Measurements from ENCODE around the gene HTR7.
"Not testable (repeated sequence)": the region's sequence is repeated elsewhere in the genome, so short reads cannot be mapped to it uniquely, and the experiment has no call there.

The HTR7 gene

GRCh38 chr10:90857635-90858460, at the start of gene HTR7:
HTR7 (minus strand) TSS chr10:90858039; CDS start chr10:90857671, 368 bp downstream.
- peak within 1 kb of the TSS in 15 of 21 experiments; percentile 0 to 74 (median 58) for H3K27ac ChIP-seq

DNA sequence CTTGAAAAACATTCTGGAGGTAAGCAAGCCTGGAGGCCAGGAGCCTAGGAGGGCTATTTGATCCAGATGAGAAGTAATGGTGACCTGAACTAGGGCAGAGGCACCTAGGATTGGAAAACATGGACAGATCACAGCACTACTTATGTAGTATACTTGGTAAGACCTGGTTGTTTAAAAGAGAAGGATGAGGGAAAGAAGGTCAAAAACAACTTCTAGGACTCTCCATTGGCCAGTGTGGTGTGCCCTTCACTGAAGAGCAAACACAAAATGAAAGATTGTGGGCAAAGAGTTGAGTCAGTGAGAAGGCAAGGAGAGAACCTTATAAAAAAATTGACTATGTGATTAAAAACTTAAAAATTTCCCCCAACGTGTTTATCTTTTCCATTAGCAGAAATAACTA, 48.8 kb upstream of the HTR7 start:
- no peak overlapping the region for H3K4me3 ChIP-seq
- no peak overlapping the region for H3K27ac ChIP-seq

More at GRCh38 chr10:90857635-90858460, at the start of gene HTR7:
- peak within 1 kb of the TSS; percentile 47 to 64 (median 57) for H3K4me3 ChIP-seq

DNA sequence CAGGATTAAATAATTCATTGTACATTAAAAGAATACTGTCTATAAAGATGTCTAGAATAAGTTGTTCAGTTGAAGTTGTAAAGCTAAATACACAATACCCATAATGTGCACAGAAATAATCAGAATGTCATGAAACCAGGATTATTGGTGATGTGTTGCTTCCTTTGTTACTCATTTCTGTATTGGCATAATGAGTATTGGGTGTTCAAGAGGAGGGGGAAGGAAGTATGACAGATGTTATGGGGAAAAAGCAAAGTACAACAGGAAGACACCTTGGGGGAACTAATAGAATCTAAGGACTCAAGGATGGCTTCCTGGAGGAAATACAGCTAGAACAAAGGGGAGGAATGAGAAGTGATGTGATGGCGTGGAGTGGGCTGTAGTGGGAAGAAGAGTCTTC, 48.1 kb upstream of the HTR7 start:
- no peak overlapping the region for H3K4me3 ChIP-seq
- no peak overlapping the region for H3K27ac ChIP-seq

DNA sequence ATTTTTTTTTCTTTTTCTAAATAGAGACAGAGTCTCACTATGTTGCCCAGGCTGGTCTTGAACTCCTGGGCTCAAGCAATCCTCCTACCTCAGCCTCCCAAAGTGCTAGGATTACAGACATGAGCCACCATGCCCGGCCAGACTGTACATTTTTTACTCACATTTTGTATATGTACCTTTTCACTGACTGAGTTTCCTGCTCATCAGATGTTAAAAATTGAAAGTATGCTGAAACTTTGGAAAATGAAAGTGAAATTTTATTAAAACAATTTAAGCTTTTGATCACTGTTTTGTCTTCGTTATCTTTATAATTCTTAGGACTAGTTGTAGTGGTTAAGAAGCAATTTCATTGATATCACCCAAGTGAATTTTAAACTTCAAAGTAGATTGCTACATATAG, 39.1 kb upstream of the HTR7 start:
- not testable (repeated sequence) for H3K27ac ChIP-seq, H3K4me3 ChIP-seq

DNA sequence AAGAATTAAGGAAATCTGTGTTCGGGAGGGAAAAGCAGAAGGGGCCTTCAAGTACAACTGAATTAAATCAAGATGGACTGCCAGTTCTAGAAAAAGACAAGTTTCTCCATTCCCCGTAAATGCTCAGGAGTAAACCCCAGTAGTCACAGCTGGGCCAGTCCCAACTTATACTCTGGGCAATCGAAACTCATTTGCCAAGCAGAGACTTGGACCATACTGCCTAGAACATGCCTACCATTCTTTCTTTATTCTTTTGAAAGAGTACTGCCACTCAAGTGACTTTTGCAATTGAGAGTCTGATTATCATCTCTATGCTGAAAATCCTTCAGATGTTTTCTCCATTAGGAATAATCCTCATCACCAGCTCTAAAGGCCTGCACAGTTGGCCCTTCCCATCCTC, 35.4 kb upstream of the HTR7 start:
- Histone ChIP-seq H3K27ac (no peak overlapping the region), H3K4me3 (no peak overlapping the region)

DNA sequence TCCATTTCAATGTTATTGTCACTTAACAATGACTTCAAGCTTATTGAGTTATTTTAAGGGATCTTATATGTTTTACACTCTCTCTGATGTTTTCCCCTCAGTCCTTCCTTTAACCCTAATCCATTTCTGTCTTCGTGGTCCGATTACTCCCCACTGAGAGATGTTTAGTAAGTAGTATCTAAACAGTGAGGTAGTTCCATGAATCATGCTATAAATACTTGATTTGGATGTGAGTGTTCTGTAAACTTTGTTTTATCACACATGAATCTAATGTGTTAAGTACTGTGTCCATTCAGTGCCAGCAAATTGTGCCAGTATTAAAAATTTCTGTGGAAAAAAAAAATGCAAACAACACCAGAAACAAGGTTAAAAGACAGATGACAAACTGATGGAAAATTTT, 32.5 kb upstream of the HTR7 start:
- Histone ChIP-seq H3K4me3 (no peak overlapping the region), H3K27ac (no peak overlapping the region)

DNA sequence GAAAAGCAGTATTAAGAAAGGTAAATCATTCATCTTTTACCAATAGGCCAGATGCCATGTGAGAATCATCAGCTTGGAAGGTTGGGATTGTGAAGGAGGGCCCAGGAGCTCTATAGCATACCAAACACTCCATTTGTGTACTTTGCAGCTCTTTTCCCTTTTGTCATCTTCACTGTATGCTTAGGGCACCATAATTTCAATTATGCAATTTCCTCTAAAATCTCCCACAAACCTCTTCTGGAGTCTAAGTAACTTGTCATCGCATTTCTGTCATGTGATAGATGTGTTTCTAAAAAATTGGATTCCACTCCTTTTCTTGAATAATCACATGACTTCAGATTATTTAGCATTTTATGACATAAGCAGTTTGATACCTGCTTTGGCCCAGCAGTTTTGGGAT, 31.8 kb upstream of the HTR7 start:
- no peak overlapping the region for H3K4me3 ChIP-seq
- H3K27ac ChIP-seq: no peak overlapping the region

DNA sequence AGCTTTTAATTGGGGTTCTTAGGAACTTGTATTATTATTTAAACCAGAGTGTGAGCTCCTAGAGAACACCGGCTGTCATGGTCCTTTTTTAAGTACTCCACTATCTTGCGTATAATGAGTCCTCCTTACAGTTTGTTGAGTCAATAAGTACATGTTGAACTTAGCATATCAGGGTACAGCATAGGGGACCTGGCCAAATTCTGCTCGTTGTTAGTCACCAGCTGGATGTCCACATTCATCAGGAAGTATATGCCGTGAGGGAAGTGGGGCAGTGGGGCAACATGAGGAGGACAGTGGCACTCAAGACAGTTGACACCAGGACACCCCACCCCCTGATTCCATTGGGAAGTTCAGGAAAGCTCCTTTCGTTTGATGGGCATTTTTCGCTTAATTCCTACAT, 30.5 kb upstream of the HTR7 start:
- Histone ChIP-seq H3K4me3 (no peak overlapping the region), H3K27ac (no peak overlapping the region)

- Histone ChIP-seq H3K27ac (no peak overlapping the region), H3K4me3 (no peak overlapping the region)
These were observed 29.7 kb upstream of the HTR7 start for GRCh38 chr10:90887555-90887954.

- Histone ChIP-seq H3K4me3 (no peak overlapping the region), H3K27ac (no peak overlapping the region)
These were observed 27.3 kb upstream of the HTR7 start for GRCh38 chr10:90885176-90885575.

- no peak overlapping the region for H3K4me3 ChIP-seq
- no peak overlapping the region for H3K27ac ChIP-seq
These were observed 26.6 kb upstream of the HTR7 start for GRCh38 chr10:90884431-90884830.

GRCh38 chr10:90880059-90880719, 22.4 kb upstream of the HTR7 start:
- not testable (repeated sequence) for H3K27ac ChIP-seq, H3K4me3 ChIP-seq

GRCh38 chr10:90879062-90879461, 21.2 kb upstream of the HTR7 start:
- no peak overlapping the region for H3K4me3 ChIP-seq
- no peak overlapping the region for H3K27ac ChIP-seq

DNA sequence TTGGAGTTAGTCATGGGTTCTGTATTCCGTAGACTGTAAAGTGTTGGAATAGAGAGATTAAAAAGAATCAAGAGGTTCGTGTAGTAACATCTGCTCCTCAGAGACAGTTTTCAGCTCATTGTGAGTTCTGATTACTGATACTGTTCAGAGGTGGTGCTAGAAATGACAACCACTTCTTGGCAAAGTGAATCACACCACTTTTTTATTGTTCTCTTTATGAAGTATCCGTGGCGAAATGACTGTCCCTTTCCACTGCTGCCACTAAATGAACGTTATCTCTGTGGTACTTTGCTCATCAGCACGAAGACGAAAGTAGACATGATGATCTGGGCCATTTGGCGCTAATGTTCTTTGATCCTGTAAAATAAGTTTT, 14.8 kb upstream of the HTR7 start:
- peak overlapping the region; percentile 68 to 88 (median 76) for H3K4me3 ChIP-seq
- H3K27ac ChIP-seq: peak overlapping the region in 10 of 21 experiments; percentile 28 to 86 (median 76)

GRCh38 chr10:90871766-90872647, 14.2 kb upstream of the HTR7 start, which contains the start of gene RPP30:
RPP30 (plus strand) TSS chr10:90871974; CDS start chr10:90871987, 13 bp downstream.
- Histone ChIP-seq H3K4me3 (peak within 1 kb of the TSS; percentile 68 to 88 (median 76)), H3K27ac (peak within 1 kb of the TSS in 18 of 21 experiments; percentile 28 to 86 (median 76))

- peak overlapping the region in 6 of 21 experiments; percentile 73 to 86 (median 78) for H3K27ac ChIP-seq
These were observed 13.5 kb upstream of the HTR7 start for GRCh38 chr10:90871279-90871765.

GRCh38 chr10:90866050-90866598, 8.3 kb upstream of the HTR7 start:
- Histone ChIP-seq H3K4me3 (no peak overlapping the region), H3K27ac (no peak overlapping the region)

More at GRCh38 chr10:90871279-90871765, 13.5 kb upstream of the HTR7 start:
- peak overlapping the region; percentile 68 to 88 (median 76) for H3K4me3 ChIP-seq

DNA sequence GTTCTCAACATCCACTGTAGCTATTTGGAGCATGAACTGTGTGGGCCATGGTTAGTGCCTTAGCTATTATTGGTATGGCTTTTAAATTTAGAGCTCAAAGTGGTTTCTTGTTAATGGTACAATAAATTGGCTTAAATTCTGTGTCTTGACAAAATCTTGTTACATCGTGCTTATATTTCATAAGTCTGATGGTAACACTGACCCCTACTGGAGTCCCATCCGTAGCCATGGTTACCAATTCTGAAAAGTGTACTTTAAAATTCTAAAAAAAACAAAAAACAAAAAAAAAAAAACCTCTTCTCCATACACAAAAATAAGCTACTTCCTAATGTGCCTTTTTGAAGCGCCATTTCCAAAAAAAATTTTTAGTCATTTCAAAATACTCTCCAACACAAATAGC, 7.6 kb upstream of the HTR7 start:
- H3K27ac ChIP-seq: no peak overlapping the region

GRCh38 chr10:90862908-90863514, 5.2 kb upstream of the HTR7 start:
- no peak overlapping the region for H3K4me3 ChIP-seq
- H3K27ac ChIP-seq: no peak overlapping the region

More for the DNA sequence above, 7.6 kb upstream of the HTR7 start:
- H3K4me3 ChIP-seq: no peak overlapping the region

All from skin epidermis (tissue), 12 donors.